Measurements from ENCODE around the gene TBC1D5.

- TF ChIP-seq POLR2AphosphoS5 (IDR thresholded peaks at IDR 0.05; ENCODE audit: borderline replicate concordance, low read depth, low read length) (no peak), EZH2 (IDR thresholded peaks at IDR 0.05) (no peak), FOXP2 (optimal IDR thresholded peaks at IDR 0.05; ENCODE audit: control extremely low read depth, extremely low read length, insufficient read depth) (no peak)
Observed at GRCh38 chr3:17639257-17639656, 103.2 kb downstream of the TBC1D5 start.
